T-helper 2 cell treated with Interferon-gamma antibody and Interleukin-4, amounts not matched to agents 5 μg/mL and 100 μg/mL, for 36 hours (primary cell): ENCODE data around the gene TBL1Y.
"Not testable (repeated sequence)": the region's sequence is repeated elsewhere in the genome, so short reads cannot be mapped to it uniquely, and the experiment has no call there.

Experiments
- DNase-seq: peaks from one replicate; pipeline ENCODE4 v3.0.0; 2021; ENCODE audit warnings: low spot score
- H3K27ac Mint-ChIP-seq: one replicate; pipeline ENCODE4 v1.8.0; 2021; ENCODE audit warnings: mild to moderate bottlenecking, mixed read lengths
- H3K27me3 Mint-ChIP-seq: one replicate; pipeline ENCODE4 v1.8.0; 2021; ENCODE audit warnings: low read depth, mixed read lengths
- H3K36me3 Mint-ChIP-seq: one replicate; pipeline ENCODE4 v1.8.0; 2021; ENCODE audit warnings: low read depth, mixed read lengths
- H3K4me1 Mint-ChIP-seq: one replicate; pipeline ENCODE4 v1.8.0; 2021; ENCODE audit warnings: low read depth, mixed read lengths
- H3K4me3 Mint-ChIP-seq: one replicate; pipeline ENCODE4 v1.8.0; 2022; ENCODE audit warnings: mild to moderate bottlenecking, moderate library complexity, mixed read lengths
- H3K9me3 Mint-ChIP-seq: one replicate; pipeline ENCODE4 v1.8.0; 2021; ENCODE audit warnings: mixed read lengths

The TBL1Y gene

GRCh38 chrY:6910372-6911252 is at the start of gene TBL1Y:
Gene TBL1Y (plus strand): TSS chrY:6910697. CDS start chrY:7025085, 114,388 bp downstream.
- no peaks in the 10 kb centered on the region for H3K9me3 Mint-ChIP-seq
- no peaks in the 10 kb centered on the region for H3K4me1 Mint-ChIP-seq
- H3K4me3 Mint-ChIP-seq = no peak within 1 kb of the TSS
- DNase-seq = no peak
- peaks cover 33% of the 10 kb centered on the region for H3K27me3 Mint-ChIP-seq
- no peaks in the 10 kb centered on the region for H3K36me3 Mint-ChIP-seq
- no peak within 1 kb of the TSS for H3K27ac Mint-ChIP-seq

GRCh38 chrY:6894496-6894895 is 16.0 kb upstream of the TBL1Y start:
- no peak overlapping the region for H3K4me3 Mint-ChIP-seq
- H3K36me3 Mint-ChIP-seq = no peaks in the 10 kb centered on the region
- no peaks in the 10 kb centered on the region for H3K4me1 Mint-ChIP-seq
- H3K27me3 Mint-ChIP-seq = no peaks in the 10 kb centered on the region
- DNase-seq = no peak
- no peaks in the 10 kb centered on the region for H3K9me3 Mint-ChIP-seq
- H3K27ac Mint-ChIP-seq = no peak overlapping the region

GRCh38 chrY:6895236-6895635 is 15.3 kb upstream of the TBL1Y start:
- Mint-ChIP-seq H3K36me3 (no peaks in the 10 kb centered on the region), H3K4me3 (no peak overlapping the region), H3K27ac (no peak overlapping the region), H3K27me3 (no peaks in the 10 kb centered on the region), H3K9me3 (no peaks in the 10 kb centered on the region), H3K4me1 (no peaks in the 10 kb centered on the region)
- DNase-seq = no peak

GRCh38 chrY:6902116-6902515 is 8.4 kb upstream of the TBL1Y start:
- not testable (repeated sequence) for H3K9me3 Mint-ChIP-seq, H3K4me1 Mint-ChIP-seq, DNase-seq, H3K27me3 Mint-ChIP-seq, H3K4me3 Mint-ChIP-seq, H3K27ac Mint-ChIP-seq, H3K36me3 Mint-ChIP-seq

GRCh38 chrY:6907591-6907990 is 2.9 kb upstream of the TBL1Y start:
- Mint-ChIP-seq H3K9me3 (no peaks in the 10 kb centered on the region), H3K4me3 (no peak overlapping the region), H3K36me3 (no peaks in the 10 kb centered on the region), H3K27ac (no peak overlapping the region), H3K27me3 (peaks cover 28% of the 10 kb centered on the region), H3K4me1 (no peaks in the 10 kb centered on the region)
- no peak for DNase-seq

GRCh38 chrY:6908021-6908420 is 2.5 kb upstream of the TBL1Y start:
- H3K4me1 Mint-ChIP-seq = not testable (repeated sequence)
- H3K27me3 Mint-ChIP-seq = peaks cover 31% of the 10 kb centered on the region

GRCh38 chrY:6909118-6909521 is 1.4 kb upstream of the TBL1Y start:
- DNase-seq = no peak
- Mint-ChIP-seq H3K9me3 (no peaks in the 10 kb centered on the region), H3K27me3 (peaks cover 33% of the 10 kb centered on the region), H3K4me3 (peak overlapping the region; percentile 40), H3K4me1 (no peaks in the 10 kb centered on the region), H3K36me3 (no peaks in the 10 kb centered on the region), H3K27ac (no peak overlapping the region)

More at GRCh38 chrY:6908021-6908420, 2.5 kb upstream of the TBL1Y start:
- H3K27ac Mint-ChIP-seq, H3K9me3 Mint-ChIP-seq, H3K4me3 Mint-ChIP-seq, H3K36me3 Mint-ChIP-seq, DNase-seq: not testable (repeated sequence)

- H3K27me3 Mint-ChIP-seq = peaks cover 33% of the 10 kb centered on the region
Observed at GRCh38 chrY:6909856-6910255, 641 bp upstream of the TBL1Y start.

GRCh38 chrY:6911253-6911881 is 870 bp downstream of the TBL1Y start, which contains the start of gene AMELY:
Gene AMELY (minus strand): TSS chrY:6911752. CDS start chrY:6872608, 39,144 bp downstream.
- no peaks in the 10 kb centered on the region for H3K4me1 Mint-ChIP-seq
- peaks cover 33% of the 10 kb centered on the region for H3K27me3 Mint-ChIP-seq
- no peaks in the 10 kb centered on the region for H3K36me3 Mint-ChIP-seq
- H3K9me3 Mint-ChIP-seq = no peaks in the 10 kb centered on the region
- DNase-seq = no peak
- H3K4me3 Mint-ChIP-seq = no peak within 1 kb of the TSS
- no peak within 1 kb of the TSS for H3K27ac Mint-ChIP-seq

More at GRCh38 chrY:6909856-6910255, 641 bp upstream of the TBL1Y start:
- no peak for DNase-seq
- Mint-ChIP-seq H3K4me1 (no peaks in the 10 kb centered on the region), H3K9me3 (no peaks in the 10 kb centered on the region), H3K36me3 (no peaks in the 10 kb centered on the region), H3K27ac (no peak overlapping the region), H3K4me3 (no peak overlapping the region)

- H3K4me3 Mint-ChIP-seq = no peak overlapping the region
- H3K27me3 Mint-ChIP-seq = peaks cover 33% of the 10 kb centered on the region
- no peaks in the 10 kb centered on the region for H3K36me3 Mint-ChIP-seq
- no peak overlapping the region for H3K27ac Mint-ChIP-seq
- no peak for DNase-seq
- no peaks in the 10 kb centered on the region for H3K4me1 Mint-ChIP-seq
- H3K9me3 Mint-ChIP-seq = no peaks in the 10 kb centered on the region
Observed at GRCh38 chrY:6913362-6913761, 2.9 kb downstream of the TBL1Y start.

GRCh38 chrY:6921061-6921460 is 10.6 kb downstream of the TBL1Y start:
- Mint-ChIP-seq H3K4me3 (no peak overlapping the region), H3K36me3 (no peaks in the 10 kb centered on the region), H3K27ac (no peak overlapping the region), H3K9me3 (no peaks in the 10 kb centered on the region), H3K4me1 (no peaks in the 10 kb centered on the region), H3K27me3 (no peaks in the 10 kb centered on the region)
- DNase-seq = no peak

GRCh38 chrY:6928265-6928664 is 17.8 kb downstream of the TBL1Y start:
- Mint-ChIP-seq H3K27ac (no peak overlapping the region), H3K9me3 (no peaks in the 10 kb centered on the region), H3K4me3 (no peak overlapping the region), H3K27me3 (no peaks in the 10 kb centered on the region), H3K36me3 (no peaks in the 10 kb centered on the region), H3K4me1 (no peaks in the 10 kb centered on the region)
- no peak for DNase-seq

- no peak for DNase-seq
- H3K4me1 Mint-ChIP-seq = no peaks in the 10 kb centered on the region
- H3K9me3 Mint-ChIP-seq = no peaks in the 10 kb centered on the region
- no peak overlapping the region for H3K4me3 Mint-ChIP-seq
- no peaks in the 10 kb centered on the region for H3K27me3 Mint-ChIP-seq
- H3K36me3 Mint-ChIP-seq = no peaks in the 10 kb centered on the region
- H3K27ac Mint-ChIP-seq = no peak overlapping the region
Observed at GRCh38 chrY:6929237-6929636, 18.7 kb downstream of the TBL1Y start.

- no peaks in the 10 kb centered on the region for H3K36me3 Mint-ChIP-seq
- no peaks in the 10 kb centered on the region for H3K9me3 Mint-ChIP-seq
- no peak overlapping the region for H3K27ac Mint-ChIP-seq
- no peaks in the 10 kb centered on the region for H3K4me1 Mint-ChIP-seq
- DNase-seq = no peak
- H3K27me3 Mint-ChIP-seq = no peaks in the 10 kb centered on the region
- no peak overlapping the region for H3K4me3 Mint-ChIP-seq
Observed at GRCh38 chrY:6931779-6932396, 21.4 kb downstream of the TBL1Y start.
